Endothelial cell of umbilical vein (primary cell): ENCODE results near the gene PNPLA2. TPM values are rescaled to one million over a fixed set of nuclear protein-coding genes. Genes with fewer than 3 reads are reported as not detected.

Experiments
- BruUV-seq: library from RNA; stranded (reverse); fragments of 400-500 nt; replicated peaks from 2 replicates; lab custom pipeline; 2021; lab: Mats Ljungman, UMichigan
- CTCF ChIA-PET: fragments of 300-600, 350-600 bp; sonication (Branson Sonifier 250); formaldehyde crosslinking; loops from one replicate; lab custom pipeline; 2021; ENCODE audit warnings: antibody characterized with exemption, inconsistent platforms; lab: Charles Lee
- POLR2A ChIA-PET: fragments of 300-600, 350-600 bp; sonication (Branson Sonifier 250); formaldehyde crosslinking; loops from one replicate; lab custom pipeline; 2021; ENCODE audit warnings: antibody characterized with exemption, inconsistent platforms; lab: Charles Lee
- DNase-seq: peaks from one replicate; pipeline ENCODE4 v3.0.0-alpha.2; 2011; ENCODE audit warnings: low read depth, low spot score
- FAIRE-seq: peaks from 2 replicates; lab custom pipeline; 2011; peaks lifted over from hg19 to GRCh38; lab: Jason Lieb, UNC
- H2AFZ ChIP-seq: 2 replicates; pipeline ENCODE4 v1.6.0; 2012; ENCODE audit warnings: low read depth, low read length, control low read depth, inconsistent platforms
- H3K27ac ChIP-seq: 2 replicates; pipeline ENCODE4 v1.5.1; 2011; ENCODE audit warnings: low read depth, mild to moderate bottlenecking, control low read depth, low read length, moderate library complexity; ENCODE audit not compliant: insufficient read depth
- H3K27me3 ChIP-seq, 2 experiments: 2 replicates each; pipeline versions ENCODE4 v1.6.0 to v1.6.1; 2011; ENCODE audit warnings: low read length in 2 of 2, mixed read lengths in 1 of 2; ENCODE audit not compliant: control insufficient read depth in 2 of 2, insufficient read depth in 2 of 2
- H3K36me3 ChIP-seq, 2 experiments: 2 replicates in 1 of 2; 3 replicates in 1 of 2; pipeline ENCODE4 v1.5.1; 2011; ENCODE audit warnings: low read length in 2 of 2, mild to moderate bottlenecking in 1 of 2, moderate library complexity in 1 of 2; ENCODE audit not compliant: control insufficient read depth in 2 of 2, insufficient read depth in 2 of 2; ENCODE audit errors: extremely low read depth in 1 of 2
- H3K4me1 ChIP-seq: 3 replicates; pipeline ENCODE4 v1.5.1; 2011; ENCODE audit warnings: mild to moderate bottlenecking, low read length; ENCODE audit not compliant: control insufficient read depth, insufficient read depth; ENCODE audit errors: extremely low read depth
- H3K4me2 ChIP-seq: 2 replicates; pipeline ENCODE4 v1.6.1; 2011; ENCODE audit warnings: low read length, control low read depth, mixed read lengths; ENCODE audit not compliant: insufficient read depth
- H3K4me3 ChIP-seq, 3 experiments: fragments of 200-600 bp in 1 of 3; sonication (generic), shearing (Covaris generic) in 1 of 3; replicated peaks in 1 of 3; 2 replicates each; pipeline ENCODE4 v1.5.1; 2011 to 2016; ENCODE audit warnings: control low read depth in 3 of 3, low read length in 3 of 3, mild to moderate bottlenecking in 2 of 3, inconsistent platforms in 1 of 3, low read depth in 1 of 3, moderate library complexity in 1 of 3; ENCODE audit not compliant: insufficient read depth in 1 of 3
- H3K79me2 ChIP-seq: 2 replicates; pipeline ENCODE4 v1.6.0; 2012; ENCODE audit warnings: low read length, inconsistent platforms; ENCODE audit not compliant: control insufficient read depth, insufficient read depth
- H3K9ac ChIP-seq: replicated peaks from 2 replicates; pipeline ENCODE3; 2011; ENCODE audit warnings: low read length, control low read depth; ENCODE audit not compliant: insufficient read depth; ENCODE audit errors: extremely low read depth
- H3K9me1 ChIP-seq: replicated peaks from 3 replicates; pipeline ENCODE4 v1.6.0; 2011; ENCODE audit warnings: mild to moderate bottlenecking, low read length; ENCODE audit not compliant: control insufficient read depth, insufficient read depth; ENCODE audit errors: extremely low read depth
- H3K9me3 ChIP-seq: replicated peaks from 2 replicates; pipeline ENCODE4 v1.5.1; 2012; ENCODE audit warnings: low read length, inconsistent platforms; ENCODE audit not compliant: control insufficient read depth, insufficient read depth
- H4K20me1 ChIP-seq: replicated peaks from 2 replicates; pipeline ENCODE3; 2011; ENCODE audit warnings: mild to moderate bottlenecking, low read length; ENCODE audit not compliant: control insufficient read depth, insufficient read depth; ENCODE audit errors: extremely low read depth
- CTCF ChIP-seq, 2 donors: IDR thresholded peaks; 1 replicate in 1 of 2; 2 replicates in 1 of 2; pipeline ENCODE4 v1.5.1; 2011; ENCODE audit warnings: low read length in 2 of 2, mild to moderate bottlenecking in 2 of 2, moderate library complexity in 2 of 2, control low read depth in 1 of 2, inconsistent platforms in 1 of 2, low read depth in 1 of 2; ENCODE audit not compliant: insufficient read depth in 1 of 2; ENCODE audit errors: extremely low read depth in 1 of 2
- EZH2 ChIP-seq: IDR thresholded peaks from 2 replicates; pipeline ENCODE4 v1.6.1; 2012; ENCODE audit warnings: borderline replicate concordance, low read depth, mild to moderate bottlenecking, moderate library complexity, low read length, inconsistent platforms; ENCODE audit not compliant: severe bottlenecking
- FOS ChIP-seq: IDR thresholded peaks from 2 replicates; pipeline ENCODE4 v1.6.1; 2011; ENCODE audit warnings: mild to moderate bottlenecking, low read length, moderate library complexity, borderline replicate concordance; ENCODE audit not compliant: insufficient read depth
- GATA2 ChIP-seq: IDR thresholded peaks from 2 replicates; pipeline ENCODE4 v1.7.0; 2011; ENCODE audit warnings: low read depth, mild to moderate bottlenecking, moderate library complexity, mixed read lengths, low read length; ENCODE audit not compliant: insufficient read length, insufficient read depth
- JUN ChIP-seq: IDR thresholded peaks from 2 replicates; pipeline ENCODE4 v1.6.1; 2011; ENCODE audit warnings: borderline replicate concordance, low read depth; ENCODE audit not compliant: insufficient read length, insufficient read depth
- MAX ChIP-seq: IDR thresholded peaks from 2 replicates; pipeline ENCODE4 v1.6.1; 2011; ENCODE audit not compliant: insufficient read depth, insufficient read length
- MYC ChIP-seq: IDR thresholded peaks from one replicate; pipeline ENCODE4 v1.6.1; 2011; ENCODE audit warnings: mild to moderate bottlenecking, low read depth, low read length
- POLR2A ChIP-seq: IDR thresholded peaks from 2 replicates; pipeline ENCODE4 v1.6.1; 2012; ENCODE audit warnings: low read depth, mild to moderate bottlenecking, control low read depth, low read length
- POLR2AphosphoS5 ChIP-seq: IDR thresholded peaks from 2 replicates; pipeline ENCODE4 v1.6.1; 2012; ENCODE audit warnings: low read depth, mild to moderate bottlenecking, control low read depth, low read length, moderate library complexity; ENCODE audit not compliant: insufficient read depth
- dilution Hi-C: fragments of 300-500 bp; cut with MboI; formaldehyde crosslinking; loops from one replicate; pipeline ENCODE4 v1.15.0; 2019; ENCODE audit warnings: low sequenced_read_pairs; ENCODE audit not compliant: extremely low pct_ligation_motif_present
- intact Hi-C: fragments of 100-400 bp; cut with micrococcal nuclease; formaldehyde crosslinking; loops from one replicate; pipeline ENCODE4 v1.10.0; 2022
- polyA plus RNA-seq, 4 experiments: library from polyadenylated mRNA; depleted of rRNA in 3 of 4; stranded (reverse) in 3 of 4; unstranded in 1 of 4; fragments of >200 nt; gene quantifications; 2 replicates each; pipeline versions ENCODE4 v1.2.1 to v1.2.3, GENCODE V29; 2011 to 2012; ENCODE audit warnings: missing spikeins in 1 of 4
- total RNA-seq: library from RNA; stranded (reverse); gene quantifications from 2 replicates; pipeline ENCODE4 v1.2.3, GENCODE V29; 2021

Gene PNPLA2
- total and polyA plus RNA-seq, 2 donors (not counting 3 experiments of a cell fraction or from before 2014, with no cell fraction given) = 73.1 to 75.6 TPM

GRCh38 chr11:870127-870413, 51.4 kb downstream of the PNPLA2 start:
- TF ChIP-seq CTCF (IDR thresholded peaks at IDR 0.05; ENCODE audit: extremely low read depth in 1 of 2, insufficient read depth in 1 of 2, low read depth in 1 of 2, low read length in 2 of 2) = peak in 1 of 2 donors; percentile 29
- TF ChIP-seq EZH2 = no peak
- DNase-seq = no peak
- dilution Hi-C loops = no loop called here

GRCh38 chr11:870418-870817, 51.7 kb downstream of the PNPLA2 start:
- FAIRE-seq (no peak), DNase-seq (no peak)
- Histone ChIP-seq H3K4me1 (no peaks in the 10 kb centered on the region), H4K20me1 (no peaks in the 10 kb centered on the region), H3K27ac (no peak overlapping the region), H2AFZ (no peak overlapping the region), H3K4me3 (no peak overlapping the region), H3K27me3 (no peaks in the 10 kb centered on the region), H3K79me2 (no peaks in the 10 kb centered on the region), H3K9ac (no peak overlapping the region), H3K9me1 (no peaks in the 10 kb centered on the region), H3K4me2 (no peak overlapping the region), H3K9me3 (no peaks in the 10 kb centered on the region), H3K36me3 (peaks cover 0 to 5% of the 10 kb centered on the region in 2 experiments)
- TF ChIP-seq POLR2A (no peak), CTCF (IDR thresholded peaks at IDR 0.05; ENCODE audit: extremely low read depth in 1 of 2, insufficient read depth in 1 of 2, low read depth in 1 of 2, low read length in 2 of 2) (no peak), EZH2 (no peak), FOS (no peak), JUN (no peak), GATA2 (no peak), MYC (no peak), MAX (no peak), POLR2AphosphoS5 (no peak)
- ChIA-PET CTCF (interaction anchor here (1.0 to 2.5 kb wide), 4 partner anchors 14 to 181 kb away, joined by 3 to 7 read pairs (median 4); no protein-coding TSS in a partner anchor), POLR2A (no interaction called here)
- dilution Hi-C loops (no loop called here), intact Hi-C loops (no loop called here)
- BruUV-seq = no TSS peak

More at GRCh38 chr11:870127-870413, 51.4 kb downstream of the PNPLA2 start:
- Histone ChIP-seq H3K9me1 (no peaks in the 10 kb centered on the region), H3K36me3 (peaks cover 0 to 5% of the 10 kb centered on the region in 2 experiments), H3K4me2 (no peak overlapping the region), H3K79me2 (no peaks in the 10 kb centered on the region), H2AFZ (no peak overlapping the region), H3K4me3 (no peak overlapping the region), H3K27ac (no peak overlapping the region), H3K9ac (no peak overlapping the region), H3K9me3 (no peaks in the 10 kb centered on the region), H3K4me1 (no peaks in the 10 kb centered on the region), H4K20me1 (no peaks in the 10 kb centered on the region), H3K27me3 (no peaks in the 10 kb centered on the region)
- intact Hi-C loops = no loop called here
- ChIA-PET POLR2A (no interaction called here), CTCF (interaction anchor here (1.0 to 2.5 kb wide), 4 partner anchors 14 to 181 kb away, joined by 3 to 7 read pairs (median 4); no protein-coding TSS in a partner anchor)
- no peak for FAIRE-seq
- no TSS peak for BruUV-seq
